Caco-2 (cell line): Measurements from ENCODE around the gene SPINK8. TPM values are rescaled to one million over a fixed set of nuclear protein-coding genes. Genes with fewer than 3 reads are reported as not detected.
"Not testable (repeated sequence)": the region's sequence is repeated elsewhere in the genome, so short reads cannot be mapped to it uniquely, and the experiment has no call there.

Source experiments
- BruUV-seq: library from RNA; stranded (reverse); fragments of 400-500 nt; replicated peaks from 2 replicates; lab custom pipeline; 2021; lab: Mats Ljungman, UMichigan
- CTCF ChIA-PET: fragments of 300-600 bp; sonication (Branson Sonifier 250); formaldehyde crosslinking; loops from one replicate; lab custom pipeline; 2022; ENCODE audit warnings: antibody characterized with exemption; lab: Charles Lee
- POLR2A ChIA-PET: fragments of 300-600 bp; sonication (Branson Sonifier 250); formaldehyde crosslinking; loops from one replicate; lab custom pipeline; 2022; ENCODE audit warnings: antibody characterized with exemption; lab: Charles Lee
- DNase-seq, 2 experiments: peaks; one replicate each; pipeline versions ENCODE4 v3.0.0 to v3.0.0-alpha.2; 2020 to 2022
- H3K27me3 ChIP-seq: replicated peaks from 2 replicates; pipeline ENCODE4 v1.6.0; 2011; ENCODE audit warnings: low read length; ENCODE audit not compliant: control insufficient read depth, insufficient read depth
- H3K36me3 ChIP-seq: 2 replicates; pipeline ENCODE4 v1.5.1; 2011; ENCODE audit warnings: low read length; ENCODE audit not compliant: control insufficient read depth, insufficient read depth
- H3K4me1 ChIP-seq: fragments of 250-450 bp; sonication (Bioruptor Pico); 2 replicates; pipeline ENCODE4 v1.5.1; 2020; ENCODE audit warnings: mild to moderate bottlenecking
- H3K4me3 ChIP-seq: 2 replicates; pipeline ENCODE4 v1.5.1; 2011; ENCODE audit warnings: low read depth, mild to moderate bottlenecking, control low read depth, low read length
- H3K9me3 ChIP-seq: fragments of 250-450 bp; sonication (Bioruptor Pico); 2 replicates; pipeline ENCODE4 v1.5.1; 2020; ENCODE audit warnings: mild to moderate bottlenecking, moderate library complexity
- H3K27ac Mint-ChIP-seq: one replicate; pipeline ENCODE4 v1.8.0; 2022; ENCODE audit warnings: mixed read lengths; ENCODE audit not compliant: unreplicated experiment
- H3K27me3 Mint-ChIP-seq: one replicate; pipeline ENCODE4 v1.8.0; 2022; ENCODE audit warnings: mixed read lengths; ENCODE audit not compliant: insufficient read depth, unreplicated experiment
- H3K36me3 Mint-ChIP-seq: one replicate; pipeline ENCODE4 v1.8.0; 2022; ENCODE audit warnings: mild to moderate bottlenecking, mixed read lengths; ENCODE audit not compliant: insufficient read depth, unreplicated experiment
- H3K4me1 Mint-ChIP-seq: one replicate; pipeline ENCODE4 v1.8.0; 2022; ENCODE audit warnings: low read depth, mixed read lengths; ENCODE audit not compliant: unreplicated experiment
- H3K4me3 Mint-ChIP-seq: one replicate; pipeline ENCODE4 v1.8.0; 2022; ENCODE audit warnings: mild to moderate bottlenecking, moderate library complexity, mixed read lengths; ENCODE audit not compliant: unreplicated experiment
- H3K9me3 Mint-ChIP-seq: one replicate; pipeline ENCODE4 v1.8.0; 2022; ENCODE audit warnings: mixed read lengths; ENCODE audit not compliant: unreplicated experiment
- CTCF ChIP-seq, 2 experiments: fragments of 200-600 bp in 1 of 2; IDR thresholded peaks; 1 replicate in 1 of 2; 2 replicates in 1 of 2; pipeline versions ENCODE4 v1.5.1 to v1.8.0; 2011 to 2022; ENCODE audit warnings: antibody characterized with exemption in 1 of 2, control low read depth in 1 of 2, inconsistent platforms in 1 of 2, low read depth in 1 of 2, low read length in 1 of 2, mild to moderate bottlenecking in 1 of 2, moderate library complexity in 1 of 2; ENCODE audit not compliant: insufficient read depth in 1 of 2, severe bottlenecking in 1 of 2, unreplicated experiment in 1 of 2
- intact Hi-C: fragments of 100-400 bp; cut with micrococcal nuclease; formaldehyde crosslinking; loops from one replicate; pipeline ENCODE4 v1.10.0; 2022; ENCODE audit not compliant: unreplicated experiment
- total RNA-seq: library from RNA; stranded (reverse); gene quantifications from 2 replicates; pipeline ENCODE4 v1.2.3, GENCODE V29; 2022

The SPINK8 gene
- total RNA-seq, 1 experiment from 2014 or later, result not detected

DNA sequence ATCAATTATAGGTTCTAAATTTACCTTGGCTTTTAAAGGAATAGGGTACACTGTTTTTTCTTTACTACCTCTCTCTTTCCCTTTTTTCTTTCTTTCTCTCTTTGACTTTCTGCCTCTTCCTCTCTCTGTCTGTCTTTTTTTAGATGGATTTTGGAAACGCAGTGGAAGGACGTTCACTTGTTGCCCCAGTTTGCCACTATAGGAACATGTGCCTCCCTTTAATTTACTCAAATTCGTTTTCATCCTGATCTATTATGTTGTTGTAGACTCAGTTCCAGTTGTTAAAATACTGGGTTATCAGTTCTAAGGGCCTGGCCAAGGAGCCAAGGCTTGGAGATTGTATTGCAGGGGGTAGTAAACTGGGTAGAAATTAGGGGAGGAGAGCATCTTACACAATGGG is 1.1 kb upstream of the SPINK8 start:
- Histone ChIP-seq H3K27me3 (no peaks in the 10 kb centered on the region), H3K4me3 (no peak overlapping the region), H3K9me3 (no peaks in the 10 kb centered on the region), H3K4me1 (0 out of 2 replicates have a peak, but pooled peaks cover 3% of the 10 kb centered on the region), H3K36me3 (no peaks in the 10 kb centered on the region)
- H3K4me3 Mint-ChIP-seq, result no peak overlapping the region
- H3K9me3 Mint-ChIP-seq, result no peaks in the 10 kb centered on the region
- no peak for TF ChIP-seq CTCF (IDR thresholded peaks at IDR 0.05; ENCODE audit: insufficient read depth in 1 of 2, low read depth in 1 of 2, low read length in 1 of 2, severe bottlenecking in 1 of 2, unreplicated experiment in 1 of 2)
- intact Hi-C loops, result no loop called here
- DNase-seq, result no peak
- ChIA-PET POLR2A (no interaction called here), CTCF (no interaction called here)
- no peak overlapping the region for H3K27ac Mint-ChIP-seq
- peaks cover 6% of the 10 kb centered on the region for H3K4me1 Mint-ChIP-seq
- H3K27me3 Mint-ChIP-seq, result no peaks in the 10 kb centered on the region
- no peaks in the 10 kb centered on the region for H3K36me3 Mint-ChIP-seq
- no TSS peak for BruUV-seq

- H3K36me3 ChIP-seq, intact Hi-C loops, BruUV-seq, H3K4me1 ChIP-seq, H3K27me3 Mint-ChIP-seq, H3K27me3 ChIP-seq, DNase-seq, H3K36me3 Mint-ChIP-seq, POLR2A ChIA-PET, H3K9me3 ChIP-seq, H3K9me3 Mint-ChIP-seq, CTCF ChIA-PET, H3K4me3 Mint-ChIP-seq, H3K27ac Mint-ChIP-seq, H3K4me3 ChIP-seq: not testable (repeated sequence)
- H3K4me1 Mint-ChIP-seq, result peaks cover 18% of the 10 kb centered on the region
Measured at GRCh38 chr3:48331706-48332435, 1.6 kb downstream of the SPINK8 start.

DNA sequence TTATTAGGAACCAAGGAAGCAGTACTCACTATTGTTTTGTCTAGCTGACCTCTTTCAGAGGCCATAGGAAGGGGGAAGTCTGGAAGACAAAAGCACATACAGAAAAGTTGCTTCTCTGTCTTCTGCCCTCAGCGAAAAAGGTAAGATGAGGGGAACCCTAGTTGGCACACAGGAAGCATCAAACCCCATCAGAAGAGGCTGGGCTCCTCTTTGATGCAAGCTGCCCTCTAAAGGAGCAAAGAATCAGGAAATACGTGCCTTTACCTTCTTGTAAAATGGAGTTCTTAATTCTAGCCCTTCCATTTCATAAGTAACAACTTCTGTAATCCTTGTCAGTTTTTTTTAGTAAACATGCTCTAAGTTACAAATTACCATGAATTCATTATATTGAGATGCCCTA is 12.5 kb downstream of the SPINK8 start:
- H3K27me3 Mint-ChIP-seq, result no peaks in the 10 kb centered on the region
- TF ChIP-seq CTCF (IDR thresholded peaks at IDR 0.05; ENCODE audit: insufficient read depth in 1 of 2, low read depth in 1 of 2, low read length in 1 of 2, severe bottlenecking in 1 of 2, unreplicated experiment in 1 of 2), result no peak

More for the DNA sequence above, 12.5 kb downstream of the SPINK8 start:
- Histone ChIP-seq H3K4me1 (peaks cover 5% of the 10 kb centered on the region; the same call in 1 of the 2 replicates), H3K36me3 (no peaks in the 10 kb centered on the region), H3K27me3 (no peaks in the 10 kb centered on the region), H3K4me3 (no peak overlapping the region), H3K9me3 (peaks cover 13% of the 10 kb centered on the region)
- intact Hi-C loops, result no loop called here
- Mint-ChIP-seq H3K4me1 (peaks cover 11% of the 10 kb centered on the region), H3K9me3 (peaks cover 23% of the 10 kb centered on the region), H3K27ac (no peak overlapping the region), H3K36me3 (no peaks in the 10 kb centered on the region), H3K4me3 (no peak overlapping the region)
- ChIA-PET CTCF (no interaction called here), POLR2A (no interaction called here)
- no TSS peak for BruUV-seq
- DNase-seq, result no peak
